Glomerular visceral epithelial cell (primary cell): ENCODE measurements around the gene ARHGAP5.

Source experiments
- DNase-seq: peaks from one replicate; pipeline ENCODE4 v3.0.0-alpha.2; 2016; ENCODE audit errors: extremely low spot score

ARHGAP5 gene

GRCh38 chr14:32171469-32171868 is 94.4 kb downstream of the ARHGAP5 start:
- DNase-seq = no peak

DNA sequence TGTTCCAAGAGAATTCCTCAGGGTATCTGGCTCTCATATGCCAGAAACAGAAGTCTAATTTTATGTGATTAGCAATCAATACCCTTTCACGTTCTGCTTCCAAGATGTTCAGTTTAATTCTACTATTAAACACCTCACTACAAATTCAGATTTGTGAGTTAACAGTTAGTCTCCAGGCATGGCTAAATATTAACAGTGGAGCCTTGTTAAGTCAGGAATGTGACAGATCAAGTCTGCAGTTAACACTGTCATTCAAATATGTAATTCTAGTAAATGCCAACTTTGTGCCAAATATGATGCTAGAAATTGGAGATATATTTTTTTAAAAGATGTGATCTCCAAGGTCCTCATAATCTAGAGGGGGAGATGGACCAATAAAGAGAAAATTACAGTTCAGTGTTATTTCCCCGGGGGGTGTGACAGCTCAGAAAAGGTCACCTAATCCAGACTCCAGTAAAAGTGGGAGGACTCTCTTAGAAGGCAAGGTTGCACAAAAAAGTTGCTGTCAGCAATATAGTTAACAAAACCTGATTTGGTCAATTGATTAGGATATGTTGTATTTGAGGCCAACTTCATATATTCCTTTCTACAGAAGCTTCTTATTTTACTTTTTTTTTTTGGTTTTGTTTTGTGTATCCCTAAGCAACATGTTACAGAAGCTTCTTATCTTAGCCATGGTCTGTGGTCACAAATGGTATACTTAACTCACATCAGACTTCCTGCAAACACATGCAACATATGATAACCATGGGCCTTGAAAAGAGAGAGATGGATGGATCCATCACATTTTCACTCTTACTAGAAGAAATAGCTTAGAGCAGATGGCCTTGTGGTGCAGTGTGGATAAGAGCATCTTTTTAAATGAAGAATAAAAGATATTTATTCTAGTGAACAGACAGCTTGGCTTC is 106.3 kb downstream of the ARHGAP5 start:
- no peak for DNase-seq

DNA sequence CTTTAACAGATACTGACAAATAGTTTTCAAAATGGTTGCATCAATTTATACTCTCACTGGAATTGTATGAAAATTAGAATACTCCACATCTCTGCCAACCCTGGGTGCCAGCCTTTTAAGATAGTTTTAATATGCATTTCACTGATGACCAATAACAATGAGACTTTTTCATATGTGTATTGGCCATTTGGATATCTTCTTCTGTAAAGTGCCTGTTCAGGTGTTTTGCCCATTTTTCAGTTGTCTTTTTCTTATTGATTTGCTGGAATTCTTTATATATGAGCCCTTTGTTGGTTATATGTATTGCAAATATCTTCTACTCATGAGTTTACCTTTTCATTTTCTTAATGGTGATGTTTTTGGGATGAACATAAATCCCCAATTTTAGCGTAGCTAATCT is 108.0 kb downstream of the ARHGAP5 start:
- DNase-seq = no peak

DNA sequence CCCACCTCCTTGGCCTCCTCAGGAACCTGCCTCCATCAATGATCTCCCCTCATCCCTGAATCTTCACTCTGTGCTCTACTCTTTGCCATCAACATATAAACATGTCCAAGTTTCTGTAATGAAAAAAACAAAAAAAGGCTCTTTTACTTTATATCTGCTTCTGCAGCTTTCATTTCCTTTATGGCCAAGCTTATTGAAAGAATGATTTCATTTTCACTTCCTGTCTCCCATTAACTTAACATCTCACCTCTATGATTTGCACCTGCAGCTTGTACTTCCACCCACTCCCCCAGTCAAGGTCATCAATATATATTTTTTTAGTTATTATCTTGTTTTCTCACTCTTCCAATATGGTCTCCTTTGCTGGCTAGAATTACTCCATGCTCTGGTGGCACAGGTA is 109.1 kb downstream of the ARHGAP5 start:
- no peak for DNase-seq

DNA sequence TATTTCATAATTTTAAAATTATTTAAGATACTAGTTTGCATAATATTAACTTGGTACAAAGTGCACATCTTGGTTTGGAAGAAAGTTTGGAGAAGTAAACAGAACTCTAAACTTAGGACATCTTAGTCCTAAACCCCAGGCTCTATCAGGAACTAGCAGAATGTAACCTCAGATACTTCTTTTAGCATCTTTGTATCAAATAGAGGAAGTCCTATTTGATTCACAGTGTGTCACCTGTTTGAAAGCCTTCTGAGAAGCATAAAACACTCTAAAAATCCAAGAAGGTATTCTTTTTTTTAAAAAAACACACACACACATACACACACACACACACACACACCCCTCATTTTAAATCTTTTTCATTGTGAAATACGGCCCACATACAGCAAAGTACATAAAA is 112.7 kb downstream of the ARHGAP5 start:
- DNase-seq = no peak

GRCh38 chr14:32190673-32191072 is 113.6 kb downstream of the ARHGAP5 start:
- no peak for DNase-seq

- no peak for DNase-seq
Measured at GRCh38 chr14:32192712-32193373, 115.7 kb downstream of the ARHGAP5 start.

GRCh38 chr14:32193532-32193931 is 116.4 kb downstream of the ARHGAP5 start:
- no peak for DNase-seq

DNA sequence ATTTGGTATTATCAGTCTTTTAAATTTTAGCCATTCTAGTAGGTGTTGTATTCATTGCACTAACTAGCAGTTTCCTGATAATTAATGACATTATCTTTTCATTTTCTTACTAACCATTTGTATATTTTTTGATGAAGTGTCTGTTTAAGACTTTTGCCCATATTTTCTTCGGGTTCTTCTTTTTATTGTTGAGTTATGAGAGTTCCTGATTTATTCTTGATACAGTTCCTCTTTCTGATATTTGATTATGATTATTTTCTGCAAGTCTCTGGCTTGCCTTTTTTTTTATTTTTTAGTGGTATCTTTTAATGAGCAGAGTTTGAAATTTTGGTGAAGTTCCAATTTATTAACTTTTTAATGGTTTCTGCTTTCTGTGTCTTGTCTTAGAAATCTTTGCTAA is 118.5 kb downstream of the ARHGAP5 start:
- no peak for DNase-seq

GRCh38 chr14:32197919-32198318 is 120.8 kb downstream of the ARHGAP5 start:
- no peak for DNase-seq

- DNase-seq = no peak
Measured at GRCh38 chr14:32200368-32201192, 123.5 kb downstream of the ARHGAP5 start.

- DNase-seq = peak; percentile 88
Measured at GRCh38 chr14:32201193-32201815, 124.2 kb downstream of the ARHGAP5 start.

- DNase-seq = peak; percentile 48
Measured at GRCh38 chr14:32201816-32202490, 124.8 kb downstream of the ARHGAP5 start, which contains the start of gene RNU6-7. Gene RNU6-7, plus strand, starts transcription at chr14:32202045.

GRCh38 chr14:32202491-32202997 is 125.4 kb downstream of the ARHGAP5 start:
- DNase-seq = peak; percentile 20

GRCh38 chr14:32202998-32203882 is 126.1 kb downstream of the ARHGAP5 start, which contains the start of gene RNU6-8:
Gene RNU6-8, minus strand, starts transcription at chr14:32203269.
- DNase-seq = peak; percentile 93

DNA sequence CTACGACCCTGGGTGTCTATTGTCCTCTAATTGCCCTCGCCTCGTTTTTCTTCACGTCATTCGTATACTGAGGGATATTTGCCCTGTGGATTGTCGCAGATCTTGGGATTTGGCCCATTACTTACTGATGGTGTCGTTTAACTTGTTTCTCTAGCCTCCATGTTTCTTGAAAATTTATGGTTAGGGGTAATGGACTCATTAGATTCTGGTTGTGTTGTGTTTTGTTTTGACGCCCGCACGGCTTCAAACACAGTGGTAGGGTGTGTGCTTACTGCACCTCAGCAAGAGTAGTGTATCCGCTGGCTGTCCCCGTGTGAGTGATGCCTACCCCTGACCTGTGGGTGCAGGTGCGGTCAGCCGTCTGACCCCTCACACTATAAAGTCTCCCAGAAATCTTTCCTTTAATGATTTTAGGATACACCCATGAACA is 126.8 kb downstream of the ARHGAP5 start:
- DNase-seq = peak; percentile 8

GRCh38 chr14:32205554-32205953 is 128.4 kb downstream of the ARHGAP5 start:
- DNase-seq = no peak

- DNase-seq = no peak
Measured at GRCh38 chr14:32205984-32206383, 128.9 kb downstream of the ARHGAP5 start.

- no peak for DNase-seq
Measured at GRCh38 chr14:32206552-32206951, 129.4 kb downstream of the ARHGAP5 start.

DNA sequence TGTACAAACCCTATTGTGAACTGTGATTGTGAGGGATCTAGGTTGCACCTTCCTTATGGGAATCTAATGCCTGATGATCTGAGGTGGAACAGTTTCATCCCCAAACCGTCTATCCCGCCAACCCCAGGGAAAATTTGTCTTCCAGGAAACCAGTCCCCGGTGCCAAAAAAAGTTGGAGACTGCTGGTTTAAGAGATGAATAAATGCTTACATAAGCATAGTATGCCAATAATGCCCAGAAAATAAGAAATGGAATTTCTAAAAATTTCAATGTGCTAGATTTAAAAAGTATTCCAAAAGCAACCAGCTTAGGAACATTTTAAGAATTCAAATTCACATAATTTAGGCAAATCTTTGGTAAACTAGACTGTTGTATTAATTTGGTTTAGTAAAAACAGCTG is 131.4 kb downstream of the ARHGAP5 start:
- no peak for DNase-seq
